Measurements from ENCODE around the gene CLASRP. TPM values are rescaled to one million over a fixed set of nuclear protein-coding genes. Genes with fewer than 3 reads are reported as not detected.
A peak's percentile ranks its signal among the peaks of the same experiment; 100 is the strongest.

CLASRP gene
- total RNA-seq, 1 donor from 2014 or later: 51.8 TPM

GRCh38 chr19:45019187-45019586 is 19.7 kb upstream of the CLASRP start:
- no peak for DNase-seq (ENCODE audit: low read depth)

- DNase-seq (ENCODE audit: low read depth): no peak
Observed at GRCh38 chr19:45020071-45020470, 18.8 kb upstream of the CLASRP start.

- no peak for DNase-seq (ENCODE audit: low read depth)
Observed at GRCh38 chr19:45021971-45022370, 16.9 kb upstream of the CLASRP start.

- DNase-seq (ENCODE audit: low read depth): no peak
Observed at GRCh38 chr19:45023048-45023447, 15.8 kb upstream of the CLASRP start.

- no peak for DNase-seq (ENCODE audit: low read depth)
Observed at GRCh38 chr19:45025264-45025663, 13.6 kb upstream of the CLASRP start.

GRCh38 chr19:45027371-45027770 is 11.5 kb upstream of the CLASRP start:
- DNase-seq (ENCODE audit: low read depth): no peak

GRCh38 chr19:45030825-45031224 is 8.0 kb upstream of the CLASRP start:
- no peak for DNase-seq (ENCODE audit: low read depth)

- DNase-seq (ENCODE audit: low read depth): no peak
Observed at GRCh38 chr19:45032421-45032820, 6.4 kb upstream of the CLASRP start.

GRCh38 chr19:45035755-45036154 is 3.1 kb upstream of the CLASRP start:
- no peak for DNase-seq (ENCODE audit: low read depth)

- DNase-seq (ENCODE audit: low read depth): no peak
Observed at GRCh38 chr19:45037393-45038169, 1.3 kb upstream of the CLASRP start.

- DNase-seq (ENCODE audit: low read depth): no peak
Observed at GRCh38 chr19:45040059-45040771, 1.4 kb downstream of the CLASRP start.

- DNase-seq (ENCODE audit: low read depth): no peak
Observed at GRCh38 chr19:45041125-45041524, 2.3 kb downstream of the CLASRP start.

- DNase-seq (ENCODE audit: low read depth): no peak
Observed at GRCh38 chr19:45045671-45046353, 7.0 kb downstream of the CLASRP start.

- DNase-seq (ENCODE audit: low read depth): no peak
Observed at GRCh38 chr19:45046355-45046754, 7.5 kb downstream of the CLASRP start.

GRCh38 chr19:45047188-45047797 is 8.4 kb downstream of the CLASRP start:
- DNase-seq (ENCODE audit: low read depth): no peak

GRCh38 chr19:45049073-45049736 is 10.4 kb downstream of the CLASRP start:
- DNase-seq (ENCODE audit: low read depth): no peak

GRCh38 chr19:45050036-45050435 is 11.2 kb downstream of the CLASRP start:
- peak; percentile 89 for DNase-seq (ENCODE audit: low read depth)

- DNase-seq (ENCODE audit: low read depth): no peak
Observed at GRCh38 chr19:45051929-45052579, 13.2 kb downstream of the CLASRP start.

- DNase-seq (ENCODE audit: low read depth): no peak
Observed at GRCh38 chr19:45056831-45057230, 18.0 kb downstream of the CLASRP start.

- no peak for DNase-seq (ENCODE audit: low read depth)
Observed at GRCh38 chr19:45057444-45057843, 18.6 kb downstream of the CLASRP start.
